Measurements from ENCODE around the gene SIM1.
A peak's percentile ranks its signal among the peaks of the same experiment; 100 is the strongest.

Gene SIM1

DNA sequence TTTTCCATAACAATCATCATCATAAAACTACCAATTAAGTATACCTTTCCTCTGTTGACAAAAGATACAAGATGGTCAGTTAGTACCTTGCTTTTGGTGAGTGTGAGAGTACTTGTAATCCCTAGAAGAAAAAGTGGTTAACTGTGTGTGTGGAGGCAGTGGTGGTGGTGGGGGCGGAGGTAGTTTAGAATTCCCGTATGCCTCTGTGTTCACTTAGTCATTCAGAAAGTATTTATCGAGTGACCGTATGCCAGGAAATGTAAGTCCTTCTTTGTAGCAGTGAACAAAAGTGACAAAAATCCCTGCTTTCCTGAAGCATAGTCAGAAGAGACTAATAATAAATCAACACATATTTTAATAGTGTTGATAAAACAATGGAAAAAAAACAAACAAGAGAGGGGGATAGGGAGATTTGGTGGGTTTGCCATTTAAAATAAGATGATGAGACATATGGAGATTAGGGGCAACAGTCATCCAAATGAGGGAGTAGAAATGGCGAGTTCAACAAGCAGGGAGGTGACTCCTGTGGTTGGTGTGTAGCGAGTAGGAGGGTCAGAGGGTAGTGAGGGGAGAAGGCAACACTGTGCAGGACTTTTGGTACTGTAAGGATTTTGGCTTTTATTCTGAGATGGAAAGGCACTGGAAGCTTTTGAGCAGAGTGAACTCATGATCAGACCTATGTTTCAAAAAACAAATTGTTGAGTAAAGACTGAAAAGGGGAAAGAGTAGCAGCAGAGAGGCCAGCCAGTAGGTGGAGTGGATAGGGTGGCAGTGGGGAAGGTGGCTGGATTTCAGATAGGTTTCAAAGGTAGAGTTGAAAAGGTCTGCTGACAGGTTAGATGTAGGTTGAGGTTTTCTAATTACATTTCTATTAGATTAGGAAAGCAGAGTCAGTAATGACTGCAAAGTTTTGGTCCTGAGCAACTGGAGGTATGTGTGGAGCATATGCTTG is 40.3 kb upstream of the SIM1 start:
- H3K79me2 ChIP-seq (ENCODE audit: control insufficient read depth, insufficient read depth, low read length): no peaks in the 10 kb centered on the region
- no peaks in the 10 kb centered on the region for H3K36me3 ChIP-seq (ENCODE audit: control insufficient read depth, insufficient read depth, low read length)
- no peak overlapping the region for H3K4me3 ChIP-seq (ENCODE audit: low read length)
- no peak overlapping the region for H3K4ac ChIP-seq (ENCODE audit: low read depth, low read length)
- no peak overlapping the region for H2BK15ac ChIP-seq (replicated peaks; ENCODE audit: low read depth)
- H4K5ac ChIP-seq (ENCODE audit: low read length): no peak overlapping the region
- H3K4me1 ChIP-seq (ENCODE audit: control insufficient read depth, low read depth, low read length): no peaks in the 10 kb centered on the region
- no peak overlapping the region for H3K56ac ChIP-seq (ENCODE audit: low read length)
- H2BK5ac ChIP-seq (ENCODE audit: low read length): no peak overlapping the region
- H3K23ac ChIP-seq (ENCODE audit: low read length): no peak overlapping the region
- no peak overlapping the region for H3K27ac ChIP-seq (ENCODE audit: low read depth, low read length)
- DNase-seq: peak; percentile 33
- no CpG with 5 or more reads among the region's 6 CpGs for WGBS (ENCODE audit: extremely low coverage, insufficient coverage, low lambda C conversion rate)
- no peaks in the 10 kb centered on the region for H3K27me3 ChIP-seq (ENCODE audit: insufficient read depth, low read length, poor library complexity)
- H2AK5ac ChIP-seq (ENCODE audit: low read length): no peak overlapping the region
- H4K8ac ChIP-seq (ENCODE audit: low read depth, low read length): no peak overlapping the region
- no peak overlapping the region for H3K9ac ChIP-seq (ENCODE audit: low read length)
- no peak overlapping the region for H3K4me2 ChIP-seq (ENCODE audit: low read length)
- H2BK120ac ChIP-seq (ENCODE audit: low read depth, low read length): no peak overlapping the region
- H3K18ac ChIP-seq (ENCODE audit: low read length): no peak overlapping the region
- H3K79me1 ChIP-seq (ENCODE audit: low read length): no peaks in the 10 kb centered on the region

DNA sequence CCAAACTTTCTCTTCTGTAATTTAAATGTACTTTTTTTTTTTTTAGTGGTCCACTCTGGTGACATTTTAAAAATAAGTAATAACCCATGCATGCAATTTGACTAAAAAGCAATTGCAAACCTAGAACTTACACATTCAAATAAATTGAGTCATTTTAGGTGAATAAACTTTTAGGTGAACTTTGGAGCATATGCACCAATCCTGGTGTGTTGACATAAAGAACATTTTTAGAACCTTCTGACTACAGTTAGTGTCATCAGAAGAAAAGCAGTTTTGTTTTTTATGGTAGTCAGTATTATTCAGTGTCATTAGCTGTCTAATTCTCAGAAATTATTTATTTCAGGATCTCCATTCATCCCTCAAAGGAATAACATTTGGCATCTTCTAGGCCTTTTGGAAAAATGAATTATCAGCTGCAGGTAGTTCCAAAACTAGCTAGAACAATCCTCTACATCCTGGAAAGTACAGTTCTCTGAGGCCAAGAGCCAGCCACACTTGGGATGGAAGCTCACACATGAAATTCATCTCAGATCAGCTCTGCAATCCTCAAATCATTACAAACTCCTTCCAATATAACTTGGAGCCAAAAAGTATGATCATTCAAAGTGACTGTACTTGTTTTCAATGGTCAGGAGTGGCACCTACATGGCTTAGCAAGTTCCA is 38.5 kb upstream of the SIM1 start:
- H3K36me3 ChIP-seq (ENCODE audit: control insufficient read depth, insufficient read depth, low read length): no peaks in the 10 kb centered on the region
- no peak overlapping the region for H3K27ac ChIP-seq (ENCODE audit: low read depth, low read length)
- no peak overlapping the region for H3K4ac ChIP-seq (ENCODE audit: low read depth, low read length)
- no peak overlapping the region for H4K5ac ChIP-seq (ENCODE audit: low read length)
- H2BK120ac ChIP-seq (ENCODE audit: low read depth, low read length): no peak overlapping the region
- H2BK15ac ChIP-seq (replicated peaks; ENCODE audit: low read depth): no peak overlapping the region
- no peak overlapping the region for H3K18ac ChIP-seq (ENCODE audit: low read length)
- H3K23ac ChIP-seq (ENCODE audit: low read length): no peak overlapping the region
- H3K79me1 ChIP-seq (ENCODE audit: low read length): no peaks in the 10 kb centered on the region
- no peak overlapping the region for H3K56ac ChIP-seq (ENCODE audit: low read length)
- H2AK5ac ChIP-seq (ENCODE audit: low read length): no peak overlapping the region
- H3K4me1 ChIP-seq (ENCODE audit: control insufficient read depth, low read depth, low read length): no peaks in the 10 kb centered on the region
- H2BK5ac ChIP-seq (ENCODE audit: low read length): no peak overlapping the region
- H3K9ac ChIP-seq (ENCODE audit: low read length): no peak overlapping the region
- H3K4me3 ChIP-seq (ENCODE audit: low read length): no peak overlapping the region
- H3K27me3 ChIP-seq (ENCODE audit: insufficient read depth, low read length, poor library complexity): no peaks in the 10 kb centered on the region
- no peak overlapping the region for H4K8ac ChIP-seq (ENCODE audit: low read depth, low read length)
- no peaks in the 10 kb centered on the region for H3K79me2 ChIP-seq (ENCODE audit: control insufficient read depth, insufficient read depth, low read length)
- no peak for DNase-seq
- H3K4me2 ChIP-seq (ENCODE audit: low read length): no peak overlapping the region

DNA sequence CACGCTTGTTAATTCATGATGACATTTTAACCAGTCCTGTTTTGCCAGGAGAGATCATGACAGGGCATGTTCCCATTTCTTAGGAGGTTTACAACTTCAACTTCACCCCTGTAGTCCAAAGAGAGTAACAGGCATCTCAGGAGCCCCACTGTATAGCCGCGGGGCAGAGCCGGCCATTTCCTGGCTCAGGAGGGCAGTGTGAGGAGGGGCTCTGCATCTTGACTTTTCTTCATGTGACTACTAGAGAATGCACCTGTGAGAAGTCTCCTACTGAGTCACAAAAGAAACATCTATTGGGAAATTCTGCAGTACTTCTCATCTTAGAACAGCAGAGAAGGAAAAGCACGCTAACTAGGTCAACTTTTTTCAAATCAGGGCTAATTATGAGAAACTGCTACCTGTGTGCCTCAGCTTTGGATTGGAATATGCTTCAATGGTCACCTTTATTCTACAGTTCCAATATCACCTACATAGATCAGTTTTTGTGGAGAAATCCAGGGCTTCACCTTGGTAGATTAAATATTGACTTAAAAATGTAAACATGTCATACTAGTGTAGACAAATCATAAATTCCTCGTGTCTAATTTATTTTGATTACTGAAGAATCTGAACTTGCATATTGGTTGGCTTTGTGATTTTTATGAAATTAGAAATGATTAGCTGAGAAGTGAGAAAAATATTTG is 28.6 kb upstream of the SIM1 start:
- H2BK120ac ChIP-seq (ENCODE audit: low read depth, low read length): no peak overlapping the region
- H3K23ac ChIP-seq (ENCODE audit: low read length): no peak overlapping the region
- H3K27me3 ChIP-seq (ENCODE audit: insufficient read depth, low read length, poor library complexity): no peaks in the 10 kb centered on the region
- H3K18ac ChIP-seq (ENCODE audit: low read length): no peak overlapping the region
- H3K4me2 ChIP-seq (ENCODE audit: low read length): no peak overlapping the region
- H3K79me2 ChIP-seq (ENCODE audit: control insufficient read depth, insufficient read depth, low read length): no peaks in the 10 kb centered on the region
- no peak overlapping the region for H2BK5ac ChIP-seq (ENCODE audit: low read length)
- H4K8ac ChIP-seq (ENCODE audit: low read depth, low read length): no peak overlapping the region
- no peak overlapping the region for H2AK5ac ChIP-seq (ENCODE audit: low read length)
- WGBS (ENCODE audit: extremely low coverage, insufficient coverage, low lambda C conversion rate): no CpG with 5 or more reads among the region's 6 CpGs
- no peaks in the 10 kb centered on the region for H3K36me3 ChIP-seq (ENCODE audit: control insufficient read depth, insufficient read depth, low read length)
- no peak overlapping the region for H3K4me3 ChIP-seq (ENCODE audit: low read length)
- no peak overlapping the region for H3K4ac ChIP-seq (ENCODE audit: low read depth, low read length)
- H4K5ac ChIP-seq (ENCODE audit: low read length): no peak overlapping the region
- peak; percentile 72 for DNase-seq
- no peak overlapping the region for H3K9ac ChIP-seq (ENCODE audit: low read length)
- no peak overlapping the region for H3K27ac ChIP-seq (ENCODE audit: low read depth, low read length)
- H3K79me1 ChIP-seq (ENCODE audit: low read length): no peaks in the 10 kb centered on the region
- no peaks in the 10 kb centered on the region for H3K4me1 ChIP-seq (ENCODE audit: control insufficient read depth, low read depth, low read length)
- no peak overlapping the region for H2BK15ac ChIP-seq (replicated peaks; ENCODE audit: low read depth)
- H3K56ac ChIP-seq (ENCODE audit: low read length): no peak overlapping the region

DNA sequence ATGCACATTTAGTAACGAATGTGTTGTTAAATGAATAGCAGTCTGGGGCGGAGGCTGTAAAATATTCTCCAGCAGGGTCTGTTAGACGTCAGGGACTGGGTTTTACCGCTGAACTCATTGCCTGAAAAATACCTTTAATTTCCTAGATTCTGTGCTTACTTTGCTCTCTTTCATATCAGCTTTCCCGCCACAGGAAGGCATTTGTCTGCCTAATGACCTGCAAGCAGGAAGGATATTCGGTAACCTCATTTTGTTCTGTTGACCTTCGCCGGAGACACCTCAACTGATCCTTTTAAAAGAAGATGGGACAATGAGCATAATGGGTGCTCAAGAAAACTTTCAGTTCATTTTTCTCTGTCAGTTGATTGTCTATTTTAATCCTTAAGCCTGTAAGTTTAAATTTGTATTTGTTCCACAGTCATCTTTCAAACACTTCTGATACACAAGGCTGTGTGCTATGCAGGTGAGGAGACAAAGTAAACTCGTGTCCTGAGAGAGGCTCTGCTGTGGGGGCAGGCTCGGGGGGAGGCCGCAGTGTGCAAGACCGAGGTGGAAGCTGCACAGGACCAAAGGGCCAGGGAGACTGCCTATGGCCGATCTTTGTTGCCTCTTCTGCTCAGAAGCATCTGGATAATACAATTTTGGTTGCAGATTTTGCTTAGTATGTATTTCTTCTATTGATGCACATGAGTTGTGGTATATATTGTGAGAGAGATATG is 27.4 kb upstream of the SIM1 start:
- Histone ChIP-seq H3K4ac (ENCODE audit: low read depth, low read length) (no peak overlapping the region), H3K18ac (ENCODE audit: low read length) (no peak overlapping the region), H3K79me2 (ENCODE audit: control insufficient read depth, insufficient read depth, low read length) (no peaks in the 10 kb centered on the region), H3K27ac (ENCODE audit: low read depth, low read length) (no peak overlapping the region), H4K5ac (ENCODE audit: low read length) (no peak overlapping the region), H3K79me1 (ENCODE audit: low read length) (no peaks in the 10 kb centered on the region), H2BK5ac (ENCODE audit: low read length) (no peak overlapping the region), H3K27me3 (ENCODE audit: insufficient read depth, low read length, poor library complexity) (no peaks in the 10 kb centered on the region), H3K36me3 (ENCODE audit: control insufficient read depth, insufficient read depth, low read length) (no peaks in the 10 kb centered on the region), H3K9ac (ENCODE audit: low read length) (no peak overlapping the region), H2AK5ac (ENCODE audit: low read length) (no peak overlapping the region), H3K4me2 (ENCODE audit: low read length) (no peak overlapping the region), H2BK120ac (ENCODE audit: low read depth, low read length) (no peak overlapping the region), H2BK15ac (replicated peaks; ENCODE audit: low read depth) (no peak overlapping the region), H3K23ac (ENCODE audit: low read length) (no peak overlapping the region), H4K8ac (ENCODE audit: low read depth, low read length) (no peak overlapping the region), H3K4me1 (ENCODE audit: control insufficient read depth, low read depth, low read length) (no peaks in the 10 kb centered on the region), H3K56ac (ENCODE audit: low read length) (no peak overlapping the region), H3K4me3 (ENCODE audit: low read length) (no peak overlapping the region)
- no CpG with 5 or more reads among the region's 13 CpGs for WGBS (ENCODE audit: extremely low coverage, insufficient coverage, low lambda C conversion rate)
- no peak for DNase-seq

DNA sequence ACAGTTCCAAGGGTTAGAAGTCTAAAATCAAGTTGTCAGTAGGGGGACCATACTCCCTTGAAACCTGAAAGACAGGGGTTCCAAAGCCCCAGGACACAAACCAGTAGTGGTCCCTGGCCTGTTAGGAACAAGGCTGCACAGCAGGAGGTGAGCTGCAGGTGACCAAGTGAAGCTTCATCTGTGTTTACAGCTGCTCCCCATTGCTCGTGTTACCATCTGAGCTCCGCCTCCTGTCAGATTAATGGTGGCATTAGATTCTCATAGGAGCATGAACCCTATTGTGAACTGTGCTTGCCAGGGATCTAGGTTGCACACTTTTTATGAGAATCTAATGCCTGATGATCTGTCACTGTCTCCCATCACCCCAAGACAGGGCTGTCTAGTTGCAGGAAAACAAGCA is 25.3 kb upstream of the SIM1 start:
- DNase-seq: no peak
- Histone ChIP-seq H4K5ac (ENCODE audit: low read length) (no peak overlapping the region), H3K36me3 (ENCODE audit: control insufficient read depth, insufficient read depth, low read length) (no peaks in the 10 kb centered on the region), H3K9ac (ENCODE audit: low read length) (no peak overlapping the region), H3K4me2 (ENCODE audit: low read length) (no peak overlapping the region), H3K56ac (ENCODE audit: low read length) (no peak overlapping the region), H3K79me1 (ENCODE audit: low read length) (no peaks in the 10 kb centered on the region), H3K4me3 (ENCODE audit: low read length) (no peak overlapping the region), H3K4ac (ENCODE audit: low read depth, low read length) (no peak overlapping the region), H3K27me3 (ENCODE audit: insufficient read depth, low read length, poor library complexity) (no peaks in the 10 kb centered on the region), H2AK5ac (ENCODE audit: low read length) (no peak overlapping the region), H2BK5ac (ENCODE audit: low read length) (no peak overlapping the region), H4K8ac (ENCODE audit: low read depth, low read length) (no peak overlapping the region), H2BK15ac (replicated peaks; ENCODE audit: low read depth) (no peak overlapping the region), H3K18ac (ENCODE audit: low read length) (no peak overlapping the region), H3K79me2 (ENCODE audit: control insufficient read depth, insufficient read depth, low read length) (no peaks in the 10 kb centered on the region), H3K23ac (ENCODE audit: low read length) (no peak overlapping the region), H2BK120ac (ENCODE audit: low read depth, low read length) (no peak overlapping the region), H3K4me1 (ENCODE audit: control insufficient read depth, low read depth, low read length) (no peaks in the 10 kb centered on the region), H3K27ac (ENCODE audit: low read depth, low read length) (no peak overlapping the region)
- no CpG with 5 or more reads among the region's 2 CpGs for WGBS (ENCODE audit: extremely low coverage, insufficient coverage, low lambda C conversion rate)
